HepG2 (cell line): Measurements from ENCODE around the gene ABHD3. TPM values are rescaled to one million over a fixed set of nuclear protein-coding genes. Genes with fewer than 3 reads are reported as not detected.
A peak's percentile ranks its signal among the peaks of the same experiment; 100 is the strongest.

Source experiments
- BRF2 ChIP-seq: sonication (generic); formaldehyde crosslinking; IDR thresholded peaks from 2 replicates; pipeline ENCODE4 v1.8.1; 2022; ENCODE audit warnings: mild to moderate bottlenecking, missing genetic modification reagents
- CEBPG ChIP-seq: IDR thresholded peaks from 2 replicates; pipeline ENCODE4 v1.6.1; 2016
- ETS1 ChIP-seq: sonication (generic); formaldehyde crosslinking; IDR thresholded peaks from 2 replicates; pipeline ENCODE4 v1.4.0; 2020; ENCODE audit warnings: missing genetic modification reagents
- FOXM1 ChIP-seq: sonication (generic); formaldehyde crosslinking; IDR thresholded peaks from 2 replicates; pipeline ENCODE4 v1.5.0; 2020; ENCODE audit warnings: missing genetic modification reagents
- HNRNPK ChIP-seq: fragments of 200-400 bp; formaldehyde crosslinking; IDR thresholded peaks from 2 replicates; pipeline ENCODE4 v1.6.1; 2018; ENCODE audit warnings: low read length, low read depth, moderate library complexity, mild to moderate bottlenecking; ENCODE audit not compliant: poor library complexity, severe bottlenecking
- KDM3A ChIP-seq: IDR thresholded peaks from 2 replicates; pipeline ENCODE4 v1.6.1; 2018; ENCODE audit warnings: low read depth, missing compliant biosample characterization
- TFAP4 ChIP-seq: sonication (generic); IDR thresholded peaks from 2 replicates; pipeline ENCODE4 v1.6.1; 2016; ENCODE audit warnings: low read depth, borderline replicate concordance
- XBP1 ChIP-seq: sonication (generic); formaldehyde crosslinking; IDR thresholded peaks from 2 replicates; pipeline ENCODE4 v1.5.0; 2020; ENCODE audit warnings: missing genetic modification reagents
- ZBTB46 ChIP-seq: sonication (generic); formaldehyde crosslinking; IDR thresholded peaks from 2 replicates; pipeline ENCODE4 v1.4.0; 2020; ENCODE audit warnings: mild to moderate bottlenecking, missing genetic modification reagents, borderline replicate concordance
- ZBTB8A ChIP-seq: sonication (generic); formaldehyde crosslinking; IDR thresholded peaks from 2 replicates; pipeline ENCODE4 v1.4.0; 2020; ENCODE audit warnings: mild to moderate bottlenecking, low read depth, missing genetic modification reagents, borderline replicate concordance
- ZFYVE20 ChIP-seq: sonication (generic); formaldehyde crosslinking; IDR thresholded peaks from 2 replicates; pipeline ENCODE4 v1.8.0; 2023; ENCODE audit warnings: low read depth, mild to moderate bottlenecking, moderate library complexity, missing genetic modification reagents, borderline replicate concordance
- ZNF138 ChIP-seq: sonication (generic); formaldehyde crosslinking; IDR thresholded peaks from 2 replicates; pipeline ENCODE4 v1.5.0; 2020; ENCODE audit warnings: mild to moderate bottlenecking, low read depth, missing genetic modification reagents
- ZNF296 ChIP-seq: sonication (generic); formaldehyde crosslinking; conservative IDR thresholded peaks from 2 replicates; pipeline ENCODE4 v1.5.0; 2020; ENCODE audit warnings: mild to moderate bottlenecking, missing genetic modification reagents
- ZNF354B ChIP-seq: sonication (generic); formaldehyde crosslinking; IDR thresholded peaks from 2 replicates; pipeline ENCODE4 v1.8.0; 2022; ENCODE audit warnings: mild to moderate bottlenecking, missing genetic modification reagents
- ZNF558 ChIP-seq: sonication (generic); formaldehyde crosslinking; IDR thresholded peaks from 2 replicates; pipeline ENCODE4 v1.9.0; 2022; ENCODE audit warnings: mild to moderate bottlenecking, missing genetic modification reagents, borderline replicate concordance
- ZNF710 ChIP-seq: sonication (generic); formaldehyde crosslinking; IDR thresholded peaks from 2 replicates; pipeline ENCODE4 v1.5.0; 2020; ENCODE audit warnings: mild to moderate bottlenecking, missing genetic modification reagents, borderline replicate concordance
- ZNF737 ChIP-seq: sonication (generic); formaldehyde crosslinking; IDR thresholded peaks from 2 replicates; pipeline ENCODE4 v1.5.0; 2020; ENCODE audit warnings: missing genetic modification reagents, mild to moderate bottlenecking, borderline replicate concordance
- ZNF780A ChIP-seq: sonication (generic); formaldehyde crosslinking; IDR thresholded peaks from 2 replicates; pipeline ENCODE4 v1.8.0; 2022; ENCODE audit warnings: mild to moderate bottlenecking, missing genetic modification reagents, moderate library complexity
- ZNF800 ChIP-seq: sonication (generic); formaldehyde crosslinking; IDR thresholded peaks from 2 replicates; pipeline ENCODE4 v1.4.0; 2020; ENCODE audit warnings: missing genetic modification reagents
- polyA plus RNA-seq, 8 experiments: library from polyadenylated mRNA; depleted of rRNA in 3 of 8; stranded (reverse) in 7 of 8; unstranded in 1 of 8; fragments of >200 nt; fragmentation: Illumina TruSeq in 4 of 8; extraction: Trizol in 4 of 8; gene quantifications; 2 replicates each; pipeline versions ENCODE4 v1.2.1 to v1.2.3, GENCODE V29; 2011 to 2016; ENCODE audit warnings: low read depth in 4 of 8, missing spikeins in 1 of 8, mixed read lengths in 1 of 8; ENCODE audit not compliant: insufficient read depth in 1 of 8
- total RNA-seq, 5 experiments: library from RNA; depleted of rRNA; stranded (reverse); fragments of >200 nt; fragmentation: Illumina TruSeq; extraction: Trizol; gene quantifications; 2 replicates each; pipeline ENCODE4 v1.2.3, GENCODE V29; 2016; ENCODE audit warnings: low read depth in 1 of 5

ABHD3 gene
- total and polyA plus RNA-seq, 2 of the 13 experiments (the other 11 are each of a cell fraction or from before 2014, with no cell fraction given): 32.1 to 40.2 TPM

- TF ChIP-seq ZNF710 (CRISPR knock-in tag): 0 out of 2 replicates have a peak, but pooled peaks have one; percentile 26
- TF ChIP-seq ZNF558: no peak; the same call in 1 of the 2 replicates
- TF ChIP-seq ETS1 (CRISPR knock-in tag): no peak
- TF ChIP-seq ZNF354B (CRISPR knock-in tag): no peak
- TF ChIP-seq ZBTB8A (CRISPR knock-in tag): no peak
- TF ChIP-seq ZNF138 (CRISPR knock-in tag): no peak
- no peak for TF ChIP-seq HNRNPK
- no peak for TF ChIP-seq FOXM1
- 0 out of 2 replicates have a peak, but pooled peaks have one; percentile 12 for TF ChIP-seq CEBPG
- TF ChIP-seq ZBTB46 (CRISPR knock-in tag): no peak
- no peak for TF ChIP-seq ZFYVE20 (CRISPR knock-in tag)
- no peak for TF ChIP-seq ZNF780A (CRISPR knock-in tag)
- no peak for TF ChIP-seq XBP1 (CRISPR knock-in tag)
- TF ChIP-seq ZNF296 (CRISPR knock-in tag): no peak
- 0 out of 2 replicates have a peak, but pooled peaks have one; percentile 47 for TF ChIP-seq KDM3A
- TF ChIP-seq TFAP4: peak; percentile 20; the same call in 1 of the 2 replicates
- TF ChIP-seq ZNF737 (CRISPR knock-in tag): no peak
- no peak for TF ChIP-seq BRF2 (CRISPR knock-in tag)
- TF ChIP-seq ZNF800: no peak; the same call in 1 of the 2 replicates
Observed at GRCh38 chr18:21704603-21705364, at the start of gene ABHD3 (continued).
